Neuronal stem cell (in vitro differentiated cells): ENCODE measurements around the gene KRTAP4-12.
"Not testable (repeated sequence)": the region's sequence is repeated elsewhere in the genome, so short reads cannot be mapped to it uniquely, and the experiment has no call there.

Experiments used
- DNase-seq: peaks from one replicate; pipeline ENCODE4 v3.0.0-alpha.2; 2013; ENCODE audit warnings: low spot score
- H2AFZ ChIP-seq: one replicate; pipeline ENCODE4 v1.6.1; 2013; ENCODE audit warnings: mild to moderate bottlenecking, low read length, inconsistent platforms
- H2AK5ac ChIP-seq: 2 replicates; pipeline ENCODE4 v1.6.1; 2013; ENCODE audit warnings: low read depth, mild to moderate bottlenecking, inconsistent platforms, low read length, moderate library complexity, mixed read lengths
- H2BK120ac ChIP-seq: 2 replicates; pipeline ENCODE4 v1.6.1; 2013; ENCODE audit warnings: low read depth, mild to moderate bottlenecking, inconsistent platforms, low read length, moderate library complexity, mixed read lengths
- H2BK12ac ChIP-seq: one replicate; pipeline ENCODE4 v1.6.1; 2013; ENCODE audit warnings: low read length, inconsistent platforms
- H2BK15ac ChIP-seq: 2 replicates; pipeline ENCODE4 v1.6.1; 2013; ENCODE audit warnings: mild to moderate bottlenecking, low read length, inconsistent platforms, mixed read lengths
- H2BK5ac ChIP-seq: one replicate; pipeline ENCODE4 v1.6.1; 2013; ENCODE audit warnings: inconsistent platforms, mild to moderate bottlenecking, low read length, moderate library complexity
- H3K14ac ChIP-seq: one replicate; pipeline ENCODE4 v1.6.1; 2013; ENCODE audit warnings: low read length, inconsistent platforms
- H3K18ac ChIP-seq: 2 replicates; pipeline ENCODE4 v1.6.1; 2013; ENCODE audit warnings: low read length, inconsistent platforms
- H3K23ac ChIP-seq: 2 replicates; pipeline ENCODE4 v1.6.1; 2013; ENCODE audit warnings: low read depth, mild to moderate bottlenecking, mixed read lengths, low read length, inconsistent platforms; ENCODE audit not compliant: poor library complexity
- H3K27ac ChIP-seq: replicated peaks from 3 replicates; pipeline ENCODE4 v1.5.1; 2013; ENCODE audit warnings: low read length, inconsistent platforms
- H3K27me3 ChIP-seq, 3 experiments: 2 replicates each; pipeline ENCODE4 v1.6.1; 2013; ENCODE audit warnings: low read length in 3 of 3, mild to moderate bottlenecking in 2 of 3, inconsistent platforms in 1 of 3, low read depth in 1 of 3, mixed read lengths in 1 of 3, moderate library complexity in 1 of 3; ENCODE audit not compliant: control insufficient read depth in 3 of 3, insufficient read depth in 3 of 3
- H3K36me3 ChIP-seq, 2 donors: replicated peaks in 1 of 2; 2 replicates each; pipeline ENCODE4 v1.6.1; 2013; ENCODE audit warnings: low read length in 2 of 2; ENCODE audit not compliant: control insufficient read depth in 2 of 2, insufficient read depth in 2 of 2
- H3K4ac ChIP-seq: 2 replicates; pipeline ENCODE4 v1.6.1; 2013; ENCODE audit warnings: inconsistent platforms, mild to moderate bottlenecking, low read length, moderate library complexity
- H3K4me1 ChIP-seq, 2 donors: 1 replicate in 1 of 2; 2 replicates in 1 of 2; pipeline ENCODE4 v1.6.1; 2013; ENCODE audit warnings: low read length in 2 of 2, low read depth in 1 of 2; ENCODE audit not compliant: control insufficient read depth in 2 of 2, insufficient read depth in 1 of 2
- H3K4me2 ChIP-seq: one replicate; pipeline ENCODE4 v1.6.1; 2013; ENCODE audit warnings: mild to moderate bottlenecking, low read length, inconsistent platforms; ENCODE audit not compliant: insufficient read depth, poor library complexity, severe bottlenecking
- H3K4me3 ChIP-seq, 2 donors: 2 replicates each; pipeline ENCODE4 v1.5.1; 2013; ENCODE audit warnings: low read length in 2 of 2, mild to moderate bottlenecking in 2 of 2, inconsistent platforms in 1 of 2, moderate library complexity in 1 of 2
- H3K79me1 ChIP-seq: one replicate; pipeline ENCODE4 v1.6.1; 2013; ENCODE audit warnings: low read depth, mild to moderate bottlenecking, inconsistent platforms, low read length, moderate library complexity
- H3K9ac ChIP-seq: one replicate; pipeline ENCODE4 v1.6.1; 2013; ENCODE audit warnings: mild to moderate bottlenecking, low read depth, low read length, inconsistent platforms; ENCODE audit not compliant: poor library complexity
- H3K9me3 ChIP-seq, 2 donors: replicated peaks in 1 of 2; 2 replicates each; pipeline versions ENCODE3 to v1.6.1; 2013; ENCODE audit warnings: low read length in 2 of 2, mild to moderate bottlenecking in 2 of 2, inconsistent platforms in 1 of 2, low read depth in 1 of 2, mixed read lengths in 1 of 2, moderate library complexity in 1 of 2; ENCODE audit not compliant: control insufficient read depth in 2 of 2, insufficient read depth in 1 of 2
- H4K8ac ChIP-seq: one replicate; pipeline ENCODE4 v1.6.1; 2013; ENCODE audit warnings: low read depth, mild to moderate bottlenecking, inconsistent platforms, low read length, moderate library complexity
- H4K91ac ChIP-seq: one replicate; pipeline ENCODE4 v1.6.1; 2013; ENCODE audit warnings: low read length, low read depth, mild to moderate bottlenecking, inconsistent platforms; ENCODE audit not compliant: poor library complexity
- WGBS, 2 donors: extraction: QIAGEN DNeasy Blood & Tissue Kit; methylation state at CpG; one replicate each; pipeline ENCODE4 v1.1.7; 2013; ENCODE audit warnings: missing lambda C conversion rate in 2 of 2, mixed read lengths in 1 of 2; ENCODE audit not compliant: insufficient read length in 2 of 2, insufficient replicate concordance in 1 of 2; ENCODE audit errors: extremely low coverage in 2 of 2; 5-methylcytosine and 5-hydroxymethylcytosine counted together

KRTAP4-12 gene

DNA sequence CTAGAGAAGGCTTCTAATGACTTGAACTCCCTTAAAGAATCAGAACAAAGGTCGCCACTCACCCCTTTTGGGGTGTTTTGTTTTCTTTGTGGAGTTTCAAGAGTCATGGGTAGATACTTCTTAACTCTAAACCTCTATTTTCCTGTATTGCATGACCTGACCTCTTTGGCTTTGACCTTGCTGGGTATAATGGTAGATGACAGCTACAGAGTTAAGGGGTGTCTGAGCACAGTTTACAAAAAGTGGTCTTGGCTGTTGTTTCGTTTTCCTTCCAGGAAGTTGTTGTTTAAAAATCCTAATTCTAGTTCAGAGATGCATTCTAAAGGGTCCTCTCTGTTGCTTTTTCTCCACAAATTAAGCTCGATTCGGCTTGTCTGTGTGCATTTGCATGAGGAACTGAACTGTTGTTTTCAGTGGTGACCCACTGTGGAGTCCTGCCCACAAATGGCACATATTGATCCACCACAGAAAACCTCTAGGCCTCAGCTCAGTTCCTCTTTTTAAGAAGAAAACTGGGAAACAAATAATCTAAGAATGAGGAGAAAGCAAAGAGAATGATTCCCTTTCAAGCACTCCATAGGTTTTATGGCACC is 35.1 kb downstream of the KRTAP4-12 start:
- H4K91ac ChIP-seq, H3K4me1 ChIP-seq, H4K8ac ChIP-seq, H3K23ac ChIP-seq, H2BK120ac ChIP-seq, H2AFZ ChIP-seq, H3K4me2 ChIP-seq, DNase-seq, H2BK12ac ChIP-seq, H3K9me3 ChIP-seq, H2AK5ac ChIP-seq, H2BK15ac ChIP-seq, H3K27me3 ChIP-seq, H3K4me3 ChIP-seq, H2BK5ac ChIP-seq, H3K36me3 ChIP-seq, H3K27ac ChIP-seq, H3K9ac ChIP-seq, H3K79me1 ChIP-seq, H3K4ac ChIP-seq, H3K14ac ChIP-seq, H3K18ac ChIP-seq: not testable (repeated sequence)
- WGBS, 2 donors, result no CpG with 5 or more reads among the region's 4 CpGs

DNA sequence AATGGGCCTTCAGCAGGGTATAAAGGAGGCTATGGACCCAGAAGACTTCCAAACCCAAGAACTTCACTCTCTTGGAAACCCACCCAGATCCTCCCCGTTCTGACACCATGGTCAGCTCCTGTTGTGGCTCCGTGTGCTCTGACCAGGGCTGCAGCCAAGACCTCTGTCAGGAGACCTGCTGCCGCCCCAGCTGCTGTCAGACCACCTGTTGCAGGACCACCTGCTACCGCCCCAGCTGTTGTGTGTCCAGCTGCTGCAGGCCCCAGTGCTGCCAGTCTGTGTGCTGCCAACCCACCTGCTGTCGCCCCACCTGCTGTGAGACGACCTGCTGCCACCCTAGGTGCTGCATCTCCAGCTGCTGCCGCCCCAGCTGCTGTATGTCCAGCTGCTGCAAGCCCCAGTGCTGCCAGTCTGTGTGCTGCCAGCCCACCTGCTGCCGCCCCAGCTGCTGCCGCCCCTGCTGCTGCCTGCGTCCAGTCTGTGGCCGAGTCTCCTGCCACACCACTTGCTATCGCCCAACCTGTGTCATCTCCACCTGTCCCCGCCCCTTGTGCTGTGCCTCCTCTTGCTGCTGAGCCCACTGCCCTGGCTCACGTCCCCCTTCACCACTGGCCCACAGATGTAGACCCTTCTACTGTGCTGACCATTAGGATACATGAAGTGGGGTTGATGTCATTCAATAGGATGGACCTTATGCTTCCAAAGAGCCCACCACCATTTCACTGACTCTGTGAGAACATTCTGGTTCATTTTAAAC is 39.7 kb downstream of the KRTAP4-12 start, which contains the start of gene KRTAP4-7:
KRTAP4-7 (plus strand) TSS at position 51 of the 757 bp plus-strand sequence; CDS start at position 108, 57 bp downstream.
- not testable (repeated sequence) for H2BK15ac ChIP-seq, H4K8ac ChIP-seq, H3K27ac ChIP-seq, H2AK5ac ChIP-seq, H3K4me2 ChIP-seq, H3K79me1 ChIP-seq, H3K27me3 ChIP-seq, DNase-seq, H3K4me1 ChIP-seq, H2BK120ac ChIP-seq, H2BK12ac ChIP-seq, H3K4ac ChIP-seq, H2BK5ac ChIP-seq, H3K36me3 ChIP-seq, H4K91ac ChIP-seq, H3K14ac ChIP-seq, H3K23ac ChIP-seq, H3K4me3 ChIP-seq, H2AFZ ChIP-seq, H3K18ac ChIP-seq, H3K9me3 ChIP-seq, H3K9ac ChIP-seq
- no CpG with 5 or more reads among the region's 14 CpGs for WGBS, 2 donors

GRCh38 chr17:41083427-41083826 is 40.6 kb downstream of the KRTAP4-12 start:
- not testable (repeated sequence) for H2BK12ac ChIP-seq, H3K9me3 ChIP-seq, H2BK120ac ChIP-seq, H3K18ac ChIP-seq, H3K4me1 ChIP-seq, H2BK15ac ChIP-seq, H2AFZ ChIP-seq, H3K4me3 ChIP-seq, H3K23ac ChIP-seq, H3K27me3 ChIP-seq, DNase-seq, H3K14ac ChIP-seq, H2BK5ac ChIP-seq, H2AK5ac ChIP-seq, H3K36me3 ChIP-seq, H3K9ac ChIP-seq, H3K4me2 ChIP-seq, H3K79me1 ChIP-seq, H4K8ac ChIP-seq, H3K27ac ChIP-seq, H4K91ac ChIP-seq, H3K4ac ChIP-seq
- WGBS, 2 donors, result no CpG with 5 or more reads among the region's 2 CpGs

GRCh38 chr17:41082626-41083025 is 41.4 kb downstream of the KRTAP4-12 start:
- Histone ChIP-seq H3K4me1 (no peaks in the 10 kb centered on the region), H3K9ac (no peak overlapping the region), H3K4me2 (no peak overlapping the region), H2AK5ac (no peak overlapping the region), H4K91ac (no peak overlapping the region), H2BK120ac (no peak overlapping the region), H3K4ac (no peak overlapping the region), H3K18ac (no peak overlapping the region), H2BK12ac (no peak overlapping the region), H3K27ac (no peak overlapping the region), H2BK15ac (no peak overlapping the region), H3K4me3 (no peak overlapping the region), H3K23ac (no peak overlapping the region), H3K27me3 (no peaks in the 10 kb centered on the region), H2AFZ (no peak overlapping the region), H3K36me3 (no peaks in the 10 kb centered on the region), H4K8ac (no peak overlapping the region), H3K14ac (no peak overlapping the region), H2BK5ac (no peak overlapping the region), H3K9me3 (no peaks in the 10 kb centered on the region), H3K79me1 (no peaks in the 10 kb centered on the region)
- no CpG with 5 or more reads among the region's 4 CpGs for WGBS, 2 donors
- DNase-seq, result no peak
